HepG2 (cell line): Measurements from ENCODE around the gene KLF6. TPM values are rescaled to one million over a fixed set of nuclear protein-coding genes. Genes with fewer than 3 reads are reported as not detected.

ENCODE experiments used
- CREB3 ChIP-seq: sonication (generic); formaldehyde crosslinking; IDR thresholded peaks from 2 replicates; pipeline ENCODE4 v1.5.0; 2020; ENCODE audit warnings: missing genetic modification reagents
- FOXO1 ChIP-seq: sonication (generic); formaldehyde crosslinking; IDR thresholded peaks from 2 replicates; pipeline ENCODE4 v1.4.0; 2020; ENCODE audit warnings: missing genetic modification reagents
- GABPA ChIP-seq, 2 experiments: IDR thresholded peaks; 2 replicates each; pipeline ENCODE4 v1.6.1; 2011 to 2016; ENCODE audit warnings: low read depth in 2 of 2, low read length in 1 of 2, missing biosample characterization in 1 of 2, missing genetic modification characterization in 1 of 2
- GZF1 ChIP-seq: sonication (generic); formaldehyde crosslinking; IDR thresholded peaks from 2 replicates; pipeline ENCODE4 v1.5.1; 2020; ENCODE audit warnings: mild to moderate bottlenecking, missing genetic modification reagents
- JUNB ChIP-seq: sonication (generic); formaldehyde crosslinking; IDR thresholded peaks from 2 replicates; pipeline ENCODE4 v1.8.0; 2022; ENCODE audit warnings: missing genetic modification reagents, mild to moderate bottlenecking, borderline replicate concordance
- MAFF ChIP-seq: IDR thresholded peaks from 2 replicates; pipeline ENCODE4 v1.6.1; 2011; ENCODE audit warnings: low read depth, low read length, improper control_type of control experiment
- MYC ChIP-seq: sonication (generic); formaldehyde crosslinking; IDR thresholded peaks from 2 replicates; pipeline ENCODE4 v1.9.0; 2021; ENCODE audit warnings: missing genetic modification reagents, borderline replicate concordance
- NFIC ChIP-seq: IDR thresholded peaks from 2 replicates; pipeline ENCODE4 v1.6.1; 2012; ENCODE audit warnings: mild to moderate bottlenecking, low read length, inconsistent platforms
- NONO ChIP-seq, 2 experiments: fragments of 450-650 bp in 1 of 2; sonication (generic) in 1 of 2; formaldehyde crosslinking in 1 of 2; IDR thresholded peaks in 1 of 2; conservative IDR thresholded peaks in 1 of 2; 2 replicates each; pipeline versions ENCODE4 v1.6.1 to v1.8.0; 2017 to 2022; ENCODE audit warnings: mild to moderate bottlenecking in 1 of 2, missing genetic modification reagents in 1 of 2, moderate library complexity in 1 of 2
- PAWR ChIP-seq: sonication (generic); formaldehyde crosslinking; IDR thresholded peaks from 2 replicates; pipeline ENCODE4 v1.4.0; 2020; ENCODE audit warnings: missing genetic modification reagents, mild to moderate bottlenecking, borderline replicate concordance
- RARA ChIP-seq: IDR thresholded peaks from 2 replicates; pipeline ENCODE4 v1.6.1; 2016; ENCODE audit warnings: missing genetic modification reagents, missing compliant biosample characterization
- RNF2 ChIP-seq: fragments of 450-650 bp; conservative IDR thresholded peaks from 2 replicates; pipeline ENCODE4 v1.6.1; 2016; ENCODE audit warnings: low read depth
- SETDB1 ChIP-seq: sonication (generic); formaldehyde crosslinking; IDR thresholded peaks from 2 replicates; pipeline ENCODE4 v1.5.1; 2020; ENCODE audit warnings: missing genetic modification reagents, mild to moderate bottlenecking, borderline replicate concordance
- SNRNP70 ChIP-seq: fragments of 200-400 bp; formaldehyde crosslinking; IDR thresholded peaks from 2 replicates; pipeline ENCODE4 v1.6.1; 2017; ENCODE audit warnings: mild to moderate bottlenecking, low read depth, low read length, moderate library complexity
- SOX6 ChIP-seq, 2 experiments: fragments of 450-650 bp in 1 of 2; sonication (generic) in 1 of 2; formaldehyde crosslinking in 1 of 2; IDR thresholded peaks; 2 replicates each; pipeline versions ENCODE4 v1.4.0 to v1.6.1; 2017 to 2020; ENCODE audit warnings: antibody characterized with exemption in 1 of 2, mild to moderate bottlenecking in 1 of 2, missing genetic modification reagents in 1 of 2
- TBP ChIP-seq: sonication (generic); formaldehyde crosslinking; IDR thresholded peaks from 2 replicates; pipeline ENCODE4 v1.5.0; 2020; ENCODE audit warnings: missing genetic modification reagents
- TRIM22 ChIP-seq: fragments of 450-650 bp; IDR thresholded peaks from 2 replicates; pipeline ENCODE4 v1.6.1; 2017
- ZFP90 ChIP-seq: sonication (generic); formaldehyde crosslinking; IDR thresholded peaks from 2 replicates; pipeline ENCODE4 v1.8.0; 2022; ENCODE audit warnings: missing genetic modification reagents, mild to moderate bottlenecking, inconsistent platforms, borderline replicate concordance
- ZHX2 ChIP-seq, 2 experiments: sonication (generic) in 1 of 2; formaldehyde crosslinking in 1 of 2; IDR thresholded peaks; 2 replicates each; pipeline versions ENCODE4 v1.6.1 to v1.9.0; 2014 to 2022; ENCODE audit warnings: antibody characterized with exemption in 1 of 2, borderline replicate concordance in 1 of 2, inconsistent platforms in 1 of 2, low read depth in 1 of 2, missing genetic modification reagents in 1 of 2
- ZNF10 ChIP-seq: sonication (generic); formaldehyde crosslinking; IDR thresholded peaks from 2 replicates; pipeline ENCODE4 v1.4.0; 2020; ENCODE audit warnings: mild to moderate bottlenecking, low read depth, missing genetic modification reagents, borderline replicate concordance
- ZNF253 ChIP-seq: sonication (generic); formaldehyde crosslinking; IDR thresholded peaks from 2 replicates; pipeline ENCODE4 v1.8.0; 2022; ENCODE audit warnings: mild to moderate bottlenecking, missing genetic modification reagents, borderline replicate concordance
- ZNF552 ChIP-seq: sonication (generic); formaldehyde crosslinking; IDR thresholded peaks from 2 replicates; pipeline ENCODE4 v1.9.0; 2022; ENCODE audit warnings: missing genetic modification reagents, mild to moderate bottlenecking, borderline replicate concordance
- polyA plus RNA-seq, 8 experiments: library from polyadenylated mRNA; depleted of rRNA in 3 of 8; stranded (reverse) in 7 of 8; unstranded in 1 of 8; fragments of >200 nt; fragmentation: Illumina TruSeq in 4 of 8; extraction: Trizol in 4 of 8; gene quantifications; 2 replicates each; pipeline versions ENCODE4 v1.2.1 to v1.2.3, GENCODE V29; 2011 to 2016; ENCODE audit warnings: low read depth in 4 of 8, missing spikeins in 1 of 8, mixed read lengths in 1 of 8; ENCODE audit not compliant: insufficient read depth in 1 of 8
- total RNA-seq, 5 experiments: library from RNA; depleted of rRNA; stranded (reverse); fragments of >200 nt; fragmentation: Illumina TruSeq; extraction: Trizol; gene quantifications; 2 replicates each; pipeline ENCODE4 v1.2.3, GENCODE V29; 2016; ENCODE audit warnings: low read depth in 1 of 5

The KLF6 gene
- total and polyA plus RNA-seq, 2 of the 13 experiments (the other 11 are each of a cell fraction or from before 2014, with no cell fraction given), result 27.0 to 71.9 TPM

DNA sequence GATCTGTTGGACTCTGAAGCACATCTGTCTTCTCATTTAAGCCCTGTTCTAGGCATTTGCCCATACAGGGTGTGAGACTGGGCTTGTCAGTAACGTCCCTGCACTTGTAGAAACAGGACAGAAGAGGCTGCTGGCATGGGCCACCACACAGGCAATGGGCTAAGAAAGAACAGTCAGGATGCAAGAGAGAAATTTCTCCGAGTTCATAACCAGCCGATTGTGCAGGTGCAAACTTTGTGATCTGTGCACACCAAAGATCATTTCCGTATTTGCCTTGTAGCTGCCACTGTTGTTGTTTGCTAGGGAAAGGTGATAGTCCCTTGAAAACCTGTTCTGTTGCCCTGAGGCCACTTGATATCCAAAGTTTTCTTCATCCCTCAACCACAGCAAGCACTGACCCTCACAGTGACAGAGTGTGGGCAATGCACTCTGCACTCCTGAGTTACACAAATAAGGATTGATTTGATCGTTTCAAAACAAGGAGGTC is 20.3 kb downstream of the KLF6 start (continued):
- TF ChIP-seq TRIM22 (no peak), SETDB1 (no peak), SNRNP70 (no peak), CREB3 (no peak), MAFF (no peak), JUNB (CRISPR knock-in tag) (no peak), RARA (peak; percentile 61), NFIC (no peak; the same call in 1 of the 2 replicates), ZNF253 (no peak), GABPA (IDR thresholded peaks at IDR 0.05; ENCODE audit: low read depth, low read length) (no peak), GABPA (CRISPR knock-in tag; IDR thresholded peaks at IDR 0.05; ENCODE audit: low read depth) (no peak), SOX6 (IDR thresholded peaks at IDR 0.05) (no peak), SOX6 (CRISPR knock-in tag; IDR thresholded peaks at IDR 0.05) (peak; percentile 67; the same call in 1 of the 2 replicates), ZNF552 (CRISPR knock-in tag) (no peak), TBP (CRISPR knock-in tag) (no peak), NONO (IDR thresholded peaks at IDR 0.05) (no peak), NONO (CRISPR knock-in tag; conservative IDR thresholded peaks at IDR 0.05) (no peak), PAWR (CRISPR knock-in tag) (no peak), ZFP90 (CRISPR knock-in tag) (peak; percentile 49; the same call in 1 of the 2 replicates), MYC (no peak), RNF2 (no peak), ZNF10 (CRISPR knock-in tag) (no peak), FOXO1 (peak; percentile 40; the same call in 1 of the 2 replicates), ZHX2 (IDR thresholded peaks at IDR 0.05; ENCODE audit: low read depth) (no peak), ZHX2 (CRISPR knock-in tag; IDR thresholded peaks at IDR 0.05; ENCODE audit: borderline replicate concordance) (no peak; the same call in 1 of the 2 replicates), GZF1 (no peak)
